SK-N-SH treated with all-trans-retinoic acid at 6 μM for 48 hours (cell line): Measurements from ENCODE around the gene TET2.
A peak's percentile ranks its signal among the peaks of the same experiment; 100 is the strongest.

Source experiments
- ATAC-seq: fragments of 200-7000 bp; cut with Tn5 transposase; 3 replicates; pipeline ENCODE4 v1.9.1; 2020; ENCODE audit warnings: mild to moderate bottlenecking, moderate library complexity
- ARNTL ChIP-seq: fragments of 450-650 bp; formaldehyde crosslinking; IDR thresholded peaks from 2 replicates; pipeline ENCODE4 v1.5.0; 2020; ENCODE audit warnings: low read depth, mild to moderate bottlenecking, moderate library complexity, borderline replicate concordance
- BACH2 ChIP-seq: fragments of 250-450 bp; sonication (Bioruptor Pico); IDR thresholded peaks from 2 replicates; pipeline ENCODE4 v1.9.0; 2021; ENCODE audit warnings: mild to moderate bottlenecking, borderline replicate concordance
- CREB5 ChIP-seq: fragments of 250-450 bp; sonication (Bioruptor Pico); IDR thresholded peaks from 2 replicates; pipeline ENCODE4 v1.5.1; 2020; ENCODE audit warnings: low read depth, mild to moderate bottlenecking, moderate library complexity
- CSDC2 ChIP-seq: fragments of 250-450 bp; sonication (Bioruptor Pico); IDR thresholded peaks from 2 replicates; pipeline ENCODE4 v1.5.0; 2020; ENCODE audit warnings: mild to moderate bottlenecking, moderate library complexity
- CSRNP3 ChIP-seq: fragments of 250-450 bp; sonication (Bioruptor Pico); IDR thresholded peaks from 2 replicates; pipeline ENCODE4 v1.5.1; 2021; ENCODE audit warnings: mild to moderate bottlenecking, moderate library complexity
- ESRRG ChIP-seq: fragments of 250-450 bp; sonication (Bioruptor Pico); IDR thresholded peaks from 2 replicates; pipeline ENCODE4 v1.6.1; 2021; ENCODE audit warnings: mild to moderate bottlenecking
- GLIS3 ChIP-seq: fragments of 250-450 bp; sonication (Bioruptor Pico); IDR thresholded peaks from 2 replicates; pipeline ENCODE4 v1.5.0; 2020; ENCODE audit warnings: mild to moderate bottlenecking, moderate library complexity
- ISL1 ChIP-seq: fragments of 250-450 bp; sonication (Bioruptor Pico); IDR thresholded peaks from 2 replicates; pipeline ENCODE4 v2.1.2; 2022; ENCODE audit warnings: mild to moderate bottlenecking, moderate library complexity
- PATZ1 ChIP-seq: fragments of 250-450 bp; sonication (Bioruptor Pico); IDR thresholded peaks from 2 replicates; pipeline ENCODE4 v1.8.0; 2020; ENCODE audit warnings: mild to moderate bottlenecking, moderate library complexity, borderline replicate concordance
- POU6F1 ChIP-seq: fragments of 250-450 bp; sonication (Bioruptor Pico); IDR thresholded peaks from 2 replicates; pipeline ENCODE4 v1.8.0; 2021; ENCODE audit warnings: low read depth, mild to moderate bottlenecking, moderate library complexity, borderline replicate concordance
- PPARA ChIP-seq: fragments of 250-450 bp; sonication (Bioruptor Pico); IDR thresholded peaks from 2 replicates; pipeline ENCODE4 v1.5.0; 2020; ENCODE audit warnings: mild to moderate bottlenecking, borderline replicate concordance
- RARB ChIP-seq: fragments of 250-450 bp; sonication (Bioruptor Pico); IDR thresholded peaks from 2 replicates; pipeline ENCODE4 v1.8.0; 2021; ENCODE audit warnings: mild to moderate bottlenecking, moderate library complexity
- TCF4 ChIP-seq: fragments of 250-450 bp; sonication (Bioruptor Pico); IDR thresholded peaks from 2 replicates; pipeline ENCODE4 v1.8.0; 2021; ENCODE audit warnings: mild to moderate bottlenecking, moderate library complexity, borderline replicate concordance
- TOX ChIP-seq: fragments of 250-450 bp; sonication (Bioruptor Pico); IDR thresholded peaks from 2 replicates; pipeline ENCODE4 v1.8.0; 2021; ENCODE audit warnings: mild to moderate bottlenecking, moderate library complexity, borderline replicate concordance
- TSHZ2 ChIP-seq: fragments of 250-450 bp; sonication (Bioruptor Pico); IDR thresholded peaks from 2 replicates; pipeline ENCODE4 v1.5.0; 2020; ENCODE audit warnings: mild to moderate bottlenecking, moderate library complexity
- ZFP3 ChIP-seq: fragments of 250-450 bp; sonication (Bioruptor Pico); IDR thresholded peaks from 2 replicates; pipeline ENCODE4 v1.5.0; 2020; ENCODE audit warnings: mild to moderate bottlenecking, moderate library complexity
- ZNF70 ChIP-seq: fragments of 450-650 bp; formaldehyde crosslinking; IDR thresholded peaks from 2 replicates; pipeline ENCODE4 v1.5.0; 2020; ENCODE audit warnings: mild to moderate bottlenecking, moderate library complexity
- ZNF8 ChIP-seq: fragments of 450-650 bp; formaldehyde crosslinking; IDR thresholded peaks from 2 replicates; pipeline ENCODE4 v1.5.0; 2020; ENCODE audit warnings: mild to moderate bottlenecking, moderate library complexity

The TET2 gene

GRCh38 chr4:105145903-105146275, 787 bp upstream of the TET2 start:
- TF ChIP-seq TOX (CRISPR knock-in tag) (no peak), CSDC2 (no peak), ISL1 (CRISPR knock-in tag) (no peak), ZNF70 (CRISPR knock-in tag) (no peak), POU6F1 (no peak), PATZ1 (CRISPR knock-in tag) (no peak), PPARA (no peak), RARB (CRISPR knock-in tag) (no peak), ESRRG (no peak)
- ATAC-seq: peak; percentile 25

- TF ChIP-seq GLIS3 (no peak), ISL1 (CRISPR knock-in tag) (no peak), BACH2 (CRISPR knock-in tag) (no peak), CREB5 (no peak), ZNF8 (no peak), RARB (CRISPR knock-in tag) (no peak), ZNF70 (CRISPR knock-in tag) (no peak), ZFP3 (CRISPR knock-in tag) (no peak), CSRNP3 (no peak), POU6F1 (no peak), TSHZ2 (no peak), ARNTL (CRISPR knock-in tag) (no peak), TOX (CRISPR knock-in tag) (no peak), TCF4 (CRISPR knock-in tag) (no peak)
- ATAC-seq: peak; percentile 40
These were observed 408 bp downstream of the TET2 start for GRCh38 chr4:105147016-105147552.

- TF ChIP-seq TSHZ2 (no peak), ISL1 (CRISPR knock-in tag) (peak; percentile 24; the same call in 1 of the 2 replicates)
- peak; percentile 40 for ATAC-seq
These were observed 981 bp downstream of the TET2 start for GRCh38 chr4:105147553-105148161.
